Subcutaneous adipose tissue (tissue), 4 donors: ENCODE measurements around the gene ADARB2. TPM values are rescaled to one million over a fixed set of nuclear protein-coding genes. Genes with fewer than 3 reads are reported as not detected.

Experiments
- total RNA-seq, 4 donors: library from RNA; depleted of rRNA; stranded (reverse); fragments of >200 nt; gene quantifications; one replicate each; pipeline ENCODE4 v1.1.0, GENCODE V29; 2016
- TF ChIP-seq, protein P1 (sequence below): fragments of 450-650 bp; IDR thresholded peaks from one replicate; pipeline ENCODE4 v1.5.1; 2016; ENCODE audit warnings: low read depth, mild to moderate bottlenecking, control low read depth, antibody characterized with exemption, moderate library complexity

Gene ADARB2
- under 1 TPM in 3 of 4 donors, not detected in 1; under 0.01 to 0.65 (median 0.44) TPM for total RNA-seq

DNA sequence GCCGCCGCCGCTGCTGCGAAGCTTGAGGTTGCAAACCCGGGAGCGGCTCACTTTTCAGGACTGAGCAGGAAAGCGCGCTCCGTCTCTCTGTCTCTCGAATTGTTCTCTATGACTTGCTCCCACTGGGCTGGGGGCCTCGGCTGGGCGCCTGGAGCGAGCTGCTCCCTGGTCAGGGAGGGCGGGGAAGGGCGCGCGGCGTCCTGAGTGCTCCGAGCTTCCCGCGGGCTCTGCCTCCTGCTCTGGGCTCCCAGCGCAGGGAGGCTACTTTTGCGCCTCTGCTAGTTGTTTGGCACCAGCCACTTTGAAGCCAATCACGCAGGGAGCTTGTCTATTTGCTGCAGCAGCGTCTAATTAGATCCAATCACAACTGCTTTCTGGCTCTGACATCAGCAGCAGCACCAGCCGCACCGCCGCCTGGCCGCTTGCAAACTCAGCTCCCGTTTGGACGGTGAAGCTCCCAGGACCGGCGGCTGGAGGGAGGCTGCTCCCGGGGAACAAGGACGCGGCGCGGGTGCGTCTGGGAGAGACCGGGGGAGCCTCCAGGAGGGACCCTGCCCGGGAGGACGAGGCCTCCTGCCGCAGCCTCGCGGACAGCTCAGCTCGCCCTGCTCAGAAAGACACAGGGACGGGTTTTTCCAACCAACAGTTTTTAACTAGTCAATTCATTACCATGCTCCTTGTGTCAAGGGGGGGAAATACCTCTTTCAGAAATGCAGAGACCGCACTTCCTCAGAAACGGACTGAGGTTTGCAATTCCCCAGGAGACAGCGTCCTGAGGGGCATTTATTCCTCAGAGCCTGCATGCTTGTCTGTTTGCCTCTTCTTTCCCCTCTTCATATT is at the start of gene ADARB2:
Gene ADARB2 (minus strand): TSS at position 304 of the 840 bp plus-strand sequence.
- TF ChIP-seq, protein P1, sequence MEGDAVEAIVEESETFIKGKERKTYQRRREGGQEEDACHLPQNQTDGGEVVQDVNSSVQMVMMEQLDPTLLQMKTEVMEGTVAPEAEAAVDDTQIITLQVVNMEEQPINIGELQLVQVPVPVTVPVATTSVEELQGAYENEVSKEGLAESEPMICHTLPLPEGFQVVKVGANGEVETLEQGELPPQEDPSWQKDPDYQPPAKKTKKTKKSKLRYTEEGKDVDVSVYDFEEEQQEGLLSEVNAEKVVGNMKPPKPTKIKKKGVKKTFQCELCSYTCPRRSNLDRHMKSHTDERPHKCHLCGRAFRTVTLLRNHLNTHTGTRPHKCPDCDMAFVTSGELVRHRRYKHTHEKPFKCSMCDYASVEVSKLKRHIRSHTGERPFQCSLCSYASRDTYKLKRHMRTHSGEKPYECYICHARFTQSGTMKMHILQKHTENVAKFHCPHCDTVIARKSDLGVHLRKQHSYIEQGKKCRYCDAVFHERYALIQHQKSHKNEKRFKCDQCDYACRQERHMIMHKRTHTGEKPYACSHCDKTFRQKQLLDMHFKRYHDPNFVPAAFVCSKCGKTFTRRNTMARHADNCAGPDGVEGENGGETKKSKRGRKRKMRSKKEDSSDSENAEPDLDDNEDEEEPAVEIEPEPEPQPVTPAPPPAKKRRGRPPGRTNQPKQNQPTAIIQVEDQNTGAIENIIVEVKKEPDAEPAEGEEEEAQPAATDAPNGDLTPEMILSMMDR = no peak

DNA sequence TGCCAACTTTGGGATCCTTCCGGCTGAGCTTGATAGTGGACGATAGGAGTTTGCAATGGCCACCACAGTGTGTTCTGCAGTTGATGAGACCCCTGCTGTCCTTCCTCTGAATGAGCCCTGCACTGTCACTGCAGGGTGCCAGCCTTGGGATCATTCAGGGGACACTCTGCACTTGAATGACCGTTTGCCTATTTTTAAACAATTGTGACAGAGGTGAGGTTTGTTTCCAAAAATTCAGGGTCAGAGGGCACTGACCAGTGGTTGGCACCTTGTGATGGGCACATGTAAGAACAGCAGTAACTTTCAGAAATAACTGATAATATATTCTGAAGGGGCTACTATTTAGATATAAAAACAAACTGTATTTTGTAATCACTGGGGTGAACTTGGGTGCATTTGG is 48.5 kb upstream of the ADARB2 start:
- TF ChIP-seq, protein P1 = no peak

GRCh38 chr10:1782841-1783240 is 45.5 kb upstream of the ADARB2 start:
- TF ChIP-seq, protein P1 = no peak

DNA sequence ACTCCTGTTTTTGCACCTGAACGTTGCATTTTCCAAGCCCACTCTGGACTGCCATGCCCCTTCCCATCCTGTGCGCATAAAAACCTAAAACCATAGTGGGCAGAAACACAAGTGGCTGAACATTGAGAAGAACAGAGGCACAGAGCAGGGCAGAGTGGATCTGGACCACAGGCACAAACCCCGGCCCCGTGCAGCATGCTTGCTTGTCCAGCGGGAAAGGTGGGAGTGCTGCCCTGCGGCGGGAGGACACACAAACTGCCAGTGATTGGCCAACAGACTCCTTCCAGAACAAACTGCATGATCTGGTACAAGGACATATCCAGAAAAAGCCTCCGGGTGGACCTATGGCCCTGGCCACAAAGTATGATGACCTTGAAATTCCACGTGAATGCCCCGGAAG is 42.5 kb upstream of the ADARB2 start:
- TF ChIP-seq, protein P1 = no peak

DNA sequence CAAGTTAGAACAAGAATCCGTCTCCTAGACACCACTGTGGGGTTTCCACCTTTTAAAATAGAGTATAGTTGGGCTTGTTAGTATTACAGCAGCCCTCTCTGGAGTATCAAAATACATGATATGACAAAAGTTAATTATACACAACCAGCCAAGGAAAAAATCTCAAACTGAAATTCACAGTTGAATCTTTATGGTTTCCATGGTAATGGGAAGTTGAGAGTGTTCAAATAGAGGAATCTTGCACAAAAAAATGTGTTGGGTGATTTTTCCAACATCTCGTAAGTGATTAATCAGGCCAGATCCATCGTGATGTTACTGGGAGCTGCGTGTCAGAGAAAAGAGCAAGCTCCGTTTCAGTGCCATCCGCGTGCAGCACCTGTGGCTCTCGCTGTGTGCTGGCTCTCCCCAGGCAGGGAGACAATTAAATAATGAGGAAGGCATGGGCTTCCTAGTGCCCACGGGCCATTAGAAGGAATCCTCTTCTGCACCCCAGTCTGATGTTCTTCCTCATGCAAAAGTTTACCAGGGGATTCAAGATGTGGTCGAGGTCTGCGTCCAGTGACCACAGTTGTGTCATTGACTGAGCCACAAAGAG is 41.1 kb upstream of the ADARB2 start:
- TF ChIP-seq, protein P1 = no peak

DNA sequence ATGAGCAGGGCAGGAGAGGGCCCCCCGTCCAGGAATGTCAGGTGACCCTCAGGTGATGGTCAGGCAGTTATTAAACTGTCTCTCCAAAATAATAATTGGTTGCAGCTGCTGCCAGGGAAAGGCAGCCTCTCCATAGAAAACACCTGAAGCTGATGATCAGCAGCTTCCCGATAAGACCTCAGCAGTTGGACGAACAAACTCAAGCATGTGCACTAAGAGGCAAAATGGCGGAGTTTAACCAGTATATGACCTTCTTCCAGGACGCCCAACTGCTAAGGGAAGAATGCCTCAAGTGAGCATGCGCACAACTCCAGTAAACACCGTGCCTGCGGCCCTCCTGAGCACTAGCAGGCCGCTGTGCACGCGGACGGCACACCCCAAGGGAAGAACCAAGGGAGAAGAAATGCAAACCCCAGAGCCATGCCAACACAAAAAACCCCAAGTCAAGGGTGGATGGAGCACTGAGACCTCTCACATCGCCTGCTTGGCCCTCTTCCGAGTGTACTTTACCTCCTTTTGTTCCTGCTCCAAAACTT is 38.9 kb upstream of the ADARB2 start:
- TF ChIP-seq, protein P1 = no peak

DNA sequence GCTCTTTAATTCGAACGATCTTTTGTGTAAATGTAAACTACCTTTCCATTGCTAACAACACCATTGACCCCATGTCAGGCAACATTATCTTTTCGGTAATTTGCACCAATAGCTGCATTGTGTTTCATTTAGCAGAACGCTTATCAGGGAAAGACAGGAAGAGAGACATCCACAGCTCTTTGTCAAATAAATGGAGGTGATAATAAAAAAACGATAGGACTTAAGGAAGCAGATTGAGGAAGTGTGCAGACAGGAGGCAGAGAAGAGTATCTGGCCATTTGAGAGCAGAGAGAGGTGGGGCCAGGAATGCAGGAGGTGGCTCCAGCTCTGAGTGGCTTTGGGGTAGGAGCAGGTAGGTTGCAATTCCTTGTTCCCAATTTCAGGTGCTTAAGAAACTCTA is 37.5 kb upstream of the ADARB2 start:
- TF ChIP-seq, protein P1 = no peak
